T-helper 9 cell (primary cell): ENCODE results near the gene CD79B.

Experiments
- DNase-seq: peaks from one replicate; pipeline ENCODE4 v3.0.0-alpha.2; 2020

The CD79B gene

GRCh38 chr17:63950940-63951907, 19.1 kb upstream of the CD79B start:
- peak; percentile 27 for DNase-seq

DNA sequence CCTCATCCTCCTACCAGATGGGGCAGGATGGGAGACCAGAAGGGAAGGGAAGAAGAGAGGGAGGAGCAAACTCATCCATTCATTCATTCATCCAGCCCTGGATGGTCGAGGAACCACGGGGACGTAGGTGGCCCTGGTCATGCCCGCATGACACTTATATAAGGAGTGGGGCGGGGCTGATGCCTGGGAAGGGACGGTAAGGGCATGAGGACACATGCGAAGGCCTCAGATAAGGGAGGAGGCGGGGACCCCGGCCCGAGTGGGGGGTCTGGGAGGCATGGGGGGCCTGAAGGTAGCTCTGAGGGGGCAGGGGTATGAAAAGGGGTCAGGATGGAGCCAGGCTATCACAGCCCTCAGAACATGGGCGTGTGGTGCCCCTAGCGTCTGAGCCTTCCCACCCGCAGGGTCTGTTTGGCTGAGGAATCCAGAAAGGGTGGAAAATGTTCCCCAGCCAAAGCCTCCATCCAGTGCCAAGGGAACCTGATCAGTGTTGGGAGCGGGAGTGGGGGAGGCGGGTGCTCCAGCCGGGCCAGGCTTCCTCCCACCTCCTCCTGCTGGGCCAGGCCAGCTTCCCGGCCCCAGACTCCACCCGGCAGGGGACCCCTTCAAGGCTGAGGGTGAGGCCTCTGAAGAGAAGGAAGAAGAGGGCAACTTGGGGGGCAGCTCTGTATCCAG, 17.6 kb upstream of the CD79B start:
- no peak for DNase-seq

DNA sequence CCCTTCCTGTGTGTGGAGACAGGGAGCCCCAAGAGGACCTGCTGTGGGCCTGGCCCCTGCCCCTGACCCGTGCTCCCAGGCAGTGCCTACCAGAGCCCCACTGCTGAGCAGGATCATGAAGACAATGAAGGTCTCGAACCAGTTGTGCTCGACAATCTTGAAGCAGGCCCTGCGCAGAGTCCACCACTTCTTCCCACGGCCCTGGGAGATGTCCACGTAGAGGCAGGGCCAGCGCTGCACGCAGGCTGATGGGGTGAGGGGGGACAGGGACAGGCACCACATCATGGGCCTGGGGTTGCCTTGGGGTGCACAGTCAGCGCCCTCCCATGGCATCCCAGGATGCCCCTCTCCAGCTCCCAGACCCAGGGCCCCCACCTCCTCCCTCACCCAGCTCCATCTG, 16.4 kb upstream of the CD79B start:
- no peak for DNase-seq

- no peak for DNase-seq
These were observed 15.7 kb upstream of the CD79B start for GRCh38 chr17:63947711-63948330.

DNA sequence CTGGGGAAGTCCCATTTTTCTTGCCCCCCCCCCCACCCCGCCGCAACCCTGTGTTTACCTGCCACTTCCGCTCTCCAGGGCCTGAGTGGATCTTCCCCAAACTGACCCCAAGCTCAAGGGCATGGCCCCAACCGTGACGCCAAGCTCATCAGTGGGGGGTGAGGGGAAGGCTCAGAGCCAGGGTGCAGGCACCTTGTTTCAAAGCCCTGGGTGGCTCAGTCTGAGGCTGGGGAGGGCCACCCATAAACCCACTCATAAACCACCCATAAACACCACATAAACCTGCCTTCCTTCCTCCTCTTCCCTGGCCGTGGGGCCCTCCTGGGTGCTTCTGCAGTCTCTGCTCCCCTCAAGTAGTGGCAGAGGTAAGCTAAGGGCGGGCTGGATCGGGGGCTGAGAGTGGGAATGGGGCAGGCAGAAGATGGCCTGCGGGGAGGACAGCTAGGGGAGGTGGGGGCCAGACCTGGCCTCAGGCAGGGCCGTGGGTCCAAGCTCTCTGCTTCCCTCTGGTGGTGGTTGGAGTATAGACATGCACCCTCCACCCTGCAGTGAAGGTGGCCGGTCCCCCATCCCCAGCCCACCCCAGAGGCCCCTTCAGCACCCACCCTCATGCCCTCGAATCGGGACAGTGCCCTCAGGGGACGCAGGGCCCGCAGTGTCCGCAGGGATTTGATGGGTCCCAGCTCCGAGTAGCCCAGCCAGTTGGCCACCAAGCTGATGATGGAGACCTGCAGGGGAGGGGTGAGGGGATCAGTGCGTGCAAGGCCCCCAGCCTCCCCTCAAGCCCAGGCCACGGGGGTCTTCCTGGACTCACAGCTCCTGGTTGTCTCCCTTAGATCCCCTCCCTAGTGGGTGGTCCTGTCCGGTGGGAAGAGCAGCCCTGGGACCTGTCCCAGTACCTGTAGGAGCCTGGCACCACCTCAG, 14.6 kb upstream of the CD79B start:
- peak; percentile 44 for DNase-seq

DNA sequence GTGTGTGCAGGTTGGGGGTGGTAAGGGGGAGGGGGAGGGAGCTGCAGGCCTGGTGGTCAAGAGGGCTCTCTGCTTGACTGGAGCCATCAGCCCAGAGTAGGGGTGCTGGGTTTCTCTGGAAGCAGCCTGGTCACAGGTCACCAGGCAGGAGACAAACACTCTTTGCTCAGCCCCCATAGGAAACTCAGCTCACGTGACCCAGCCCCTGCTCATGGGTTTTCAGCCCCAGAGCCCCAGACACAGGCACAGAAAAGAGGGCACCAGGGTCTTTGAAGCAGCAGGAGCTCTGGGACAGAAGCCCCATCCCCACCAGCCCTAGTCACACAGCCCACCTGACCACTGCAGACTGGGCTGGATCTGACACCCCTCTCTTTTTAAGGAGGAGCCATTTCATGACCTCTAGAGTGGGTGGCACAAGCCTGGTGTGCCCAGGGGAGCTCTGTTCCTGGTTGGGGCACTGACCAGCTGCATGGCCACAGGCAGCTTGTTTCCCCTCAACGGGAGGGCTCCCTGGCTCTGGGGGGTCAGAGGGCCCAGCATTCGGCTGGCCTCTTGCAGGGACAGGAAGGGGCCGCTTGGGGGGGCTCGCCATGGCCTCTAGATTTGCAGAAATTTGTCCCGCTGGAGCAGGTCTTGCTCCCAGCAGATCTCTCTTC, 13.8 kb upstream of the CD79B start:
- DNase-seq = no peak

DNA sequence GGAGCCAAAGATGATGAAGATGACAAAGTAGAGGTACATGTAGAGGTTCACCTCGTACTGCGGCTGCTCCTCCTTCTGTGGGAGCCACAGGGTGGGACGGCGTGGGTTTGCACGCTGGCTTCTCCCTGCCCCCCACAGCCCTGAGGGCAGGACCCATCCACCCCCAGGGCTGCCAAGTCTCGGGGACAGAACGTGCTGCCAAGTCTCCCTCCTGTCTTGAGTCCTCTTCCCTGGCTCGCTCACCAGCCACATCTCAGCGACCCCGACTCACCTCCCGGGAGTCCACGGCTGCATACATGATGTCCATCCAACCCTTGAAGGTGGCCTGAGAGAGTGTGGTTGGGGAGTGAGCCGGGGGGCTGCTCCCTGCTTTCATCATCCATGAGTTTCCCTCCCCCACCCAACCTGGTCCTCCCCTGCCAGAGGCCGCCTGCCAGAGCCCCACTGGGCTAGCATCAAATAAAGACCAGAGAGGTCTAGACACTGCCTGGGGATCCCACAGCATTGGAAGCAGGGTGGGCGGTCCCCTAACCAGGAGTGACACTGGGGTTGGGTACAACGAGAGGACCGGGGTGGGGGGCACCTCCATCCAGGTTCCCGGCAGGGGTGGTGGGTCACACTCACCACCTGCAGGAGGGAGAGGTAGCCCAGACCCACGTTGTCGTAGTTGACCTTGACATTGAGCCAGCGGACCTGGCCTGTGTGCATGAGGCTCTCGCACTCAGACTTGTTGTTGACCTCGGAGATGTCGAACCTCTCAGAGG, 12.8 kb upstream of the CD79B start:
- DNase-seq = no peak

GRCh38 chr17:63943745-63944144, 11.6 kb upstream of the CD79B start:
- no peak for DNase-seq

GRCh38 chr17:63942309-63942985, 10.3 kb upstream of the CD79B start:
- DNase-seq = no peak

GRCh38 chr17:63941751-63942150, 9.6 kb upstream of the CD79B start:
- DNase-seq = no peak

- DNase-seq = no peak
These were observed 9.0 kb upstream of the CD79B start for GRCh38 chr17:63941162-63941561.

GRCh38 chr17:63940584-63940983, 8.5 kb upstream of the CD79B start:
- no peak for DNase-seq

DNA sequence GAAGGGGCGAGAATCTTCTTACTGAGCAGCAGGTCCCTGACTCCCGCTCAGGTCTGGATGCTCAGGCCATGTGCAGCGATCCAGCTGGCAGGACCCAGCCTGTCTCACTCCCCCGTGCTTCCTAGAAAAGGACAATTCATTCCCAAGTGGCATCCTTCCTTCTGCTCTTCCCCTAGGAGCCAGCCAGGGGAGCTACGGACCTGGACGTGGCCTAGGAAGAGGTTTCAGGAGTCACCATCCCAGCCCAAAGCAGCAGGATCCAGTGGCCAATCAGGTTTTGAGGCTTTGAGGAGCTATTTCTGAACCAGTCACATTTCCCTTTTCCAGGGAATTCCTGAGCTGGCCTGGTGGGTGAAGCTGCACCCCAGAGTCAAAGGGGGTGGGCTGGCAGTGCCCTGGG, 7.8 kb upstream of the CD79B start:
- DNase-seq = no peak

DNA sequence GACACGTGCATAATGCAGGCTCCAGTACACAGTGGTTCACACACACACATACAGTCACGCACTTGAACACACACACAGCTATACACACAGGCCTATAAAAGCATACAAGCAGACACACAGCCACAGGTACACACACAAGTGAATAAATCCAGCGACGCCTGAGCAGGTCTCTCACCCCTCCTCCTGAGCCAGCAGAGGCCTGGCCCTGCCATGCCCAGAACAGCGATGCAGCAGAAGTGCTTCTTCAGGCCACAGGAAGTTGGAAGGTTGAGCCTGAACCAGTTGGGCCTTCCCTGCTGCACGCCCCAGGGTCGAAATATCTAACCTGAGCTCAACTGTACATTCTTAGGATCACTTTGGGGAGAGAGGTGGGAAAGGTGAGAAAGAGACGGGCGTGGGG, 7.3 kb upstream of the CD79B start:
- DNase-seq = no peak

GRCh38 chr17:63937920-63938319, 5.8 kb upstream of the CD79B start:
- no peak for DNase-seq

- DNase-seq = no peak
These were observed 5.2 kb upstream of the CD79B start for GRCh38 chr17:63937319-63937718.

DNA sequence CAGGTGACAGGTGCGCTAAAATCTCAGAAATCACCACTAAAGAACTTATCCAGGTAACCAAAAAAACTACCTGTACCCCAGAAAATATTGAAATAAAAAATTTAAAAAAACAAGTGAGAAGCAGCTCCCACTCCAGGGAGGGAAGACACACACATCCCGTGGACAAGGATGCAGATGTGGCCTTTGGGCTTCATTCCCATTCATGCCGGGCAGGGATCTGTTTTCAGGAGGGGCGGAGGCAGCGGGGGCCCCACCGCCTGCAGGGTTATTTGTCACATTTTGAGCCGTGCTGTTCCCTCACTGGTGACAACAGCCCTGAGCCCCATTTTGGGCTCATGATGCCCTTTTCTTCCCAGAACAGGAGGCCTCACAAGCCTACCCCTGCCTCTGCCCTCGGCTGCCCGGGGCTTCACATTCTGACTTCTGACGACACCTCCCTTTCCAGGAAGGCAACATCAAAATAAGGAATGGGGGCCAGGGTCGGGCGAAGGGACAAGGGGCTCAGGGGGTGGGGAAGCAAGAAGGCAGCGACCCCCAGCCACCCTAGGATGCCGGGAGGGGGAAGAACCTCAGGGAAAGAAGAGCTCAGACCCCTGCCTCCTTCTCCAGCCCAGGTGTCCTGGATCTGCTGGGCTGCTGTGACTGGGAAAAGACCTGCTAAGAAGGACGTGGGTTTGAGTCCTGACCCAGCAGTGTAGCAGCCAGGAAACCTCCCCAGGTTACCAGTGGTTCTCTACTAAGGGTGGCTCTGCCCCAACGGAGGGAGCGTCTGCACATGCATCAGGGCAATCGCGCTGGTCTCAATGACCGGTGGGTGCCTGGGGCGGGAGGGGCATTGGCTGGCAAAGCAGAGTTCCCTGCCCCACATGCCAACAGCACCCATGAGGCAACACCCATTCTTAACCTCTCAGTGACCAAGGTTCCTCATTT, 2.3 kb upstream of the CD79B start:
- no peak for DNase-seq

- no peak for DNase-seq
These were observed 1.5 kb upstream of the CD79B start for GRCh38 chr17:63933598-63933997.

- DNase-seq = no peak
These were observed 590 bp upstream of the CD79B start for GRCh38 chr17:63932721-63933120.
